ENCODE data around the gene UPF2.
A peak's percentile ranks its signal among the peaks of the same experiment; 100 is the strongest.

UPF2 gene

DNA sequence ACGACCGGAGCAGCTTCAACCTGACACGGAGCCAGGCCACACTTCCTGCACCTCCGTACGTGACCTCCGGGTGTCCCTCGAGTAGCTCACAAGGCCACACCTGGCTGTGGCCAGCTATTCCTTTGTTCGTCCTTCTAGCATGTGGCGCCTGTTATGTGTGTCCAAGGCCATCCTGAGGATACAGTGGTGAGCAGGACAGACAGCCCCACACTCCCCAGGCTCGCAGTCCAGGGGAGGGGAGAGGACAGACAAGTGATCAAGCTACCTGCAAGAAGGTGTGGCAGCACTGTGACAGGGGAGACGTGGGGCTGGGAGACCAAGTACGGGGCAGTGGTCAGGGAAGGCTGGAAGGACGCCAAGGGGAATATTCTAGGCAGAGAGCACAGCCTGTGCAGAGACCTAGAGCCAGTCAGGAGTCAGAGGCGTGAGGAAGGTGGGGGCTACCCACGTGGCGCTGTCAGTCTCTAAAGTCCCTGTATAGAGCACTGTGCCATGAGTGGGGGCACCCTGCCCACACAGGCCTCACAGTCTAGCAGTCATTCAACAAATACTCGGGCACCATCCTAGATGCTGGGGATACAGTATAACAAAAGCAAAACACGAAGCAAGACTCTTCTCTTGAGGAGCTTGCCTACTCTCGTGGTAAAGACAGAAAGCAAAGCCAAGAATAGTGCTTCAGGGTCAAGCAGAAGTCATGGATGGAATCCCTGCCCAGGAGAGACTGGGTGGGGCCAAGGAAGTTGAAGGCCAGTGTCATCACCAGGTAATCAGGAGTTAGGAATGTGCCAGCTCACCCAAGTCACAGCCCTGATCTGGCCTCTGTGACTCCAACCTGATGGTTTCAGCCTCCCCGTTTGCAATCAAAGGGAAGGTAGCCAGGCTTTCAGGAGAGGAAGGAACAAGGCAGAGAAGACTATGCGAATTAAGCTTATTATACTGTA is 160.9 kb downstream of the UPF2 start:
- no peak for DNase-seq

DNA sequence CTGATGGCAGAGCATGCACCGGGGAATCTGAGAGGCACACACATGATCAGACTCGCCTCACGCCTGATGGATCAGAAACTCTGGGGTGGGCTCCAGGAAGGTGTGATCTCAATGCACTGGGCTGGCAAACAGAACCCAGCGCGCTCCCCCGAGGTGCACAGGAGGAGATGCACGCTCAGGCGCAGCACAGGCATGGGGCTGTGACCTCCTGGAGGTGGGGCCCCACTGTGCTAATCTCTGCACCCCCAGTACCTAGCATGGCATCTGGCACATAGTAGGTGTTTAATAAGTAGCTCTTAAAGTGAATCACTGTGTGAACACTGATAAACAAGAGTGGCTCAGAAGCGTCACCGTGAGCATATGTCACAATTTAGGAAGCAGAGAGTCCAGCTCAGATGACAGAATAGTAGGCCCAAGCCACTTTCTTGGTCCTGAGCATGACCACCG is 161.6 kb downstream of the UPF2 start:
- DNase-seq = no peak

- DNase-seq = no peak
Measured at GRCh38 chr10:11880151-11881029, 162.2 kb downstream of the UPF2 start.

- DNase-seq = no peak
Measured at GRCh38 chr10:11879387-11880094, 163.1 kb downstream of the UPF2 start.

- DNase-seq = no peak
Measured at GRCh38 chr10:11878776-11879175, 163.8 kb downstream of the UPF2 start.

DNA sequence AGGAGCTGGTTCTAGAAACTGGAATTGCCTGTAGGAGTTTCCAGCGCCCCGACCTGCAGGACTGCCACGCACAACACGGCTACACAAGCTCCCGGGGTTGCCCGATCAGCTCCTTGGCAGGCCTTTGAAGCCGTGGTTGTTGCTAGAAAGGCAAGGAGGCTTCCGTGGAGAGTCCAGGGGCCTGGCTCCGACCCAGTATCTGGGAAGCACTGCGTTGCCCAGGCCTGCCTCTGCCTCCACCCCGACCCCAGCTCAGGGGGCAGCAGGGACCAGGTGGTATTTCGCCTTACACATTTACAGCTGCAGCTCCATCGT is 165.1 kb downstream of the UPF2 start:
- no peak for DNase-seq

DNA sequence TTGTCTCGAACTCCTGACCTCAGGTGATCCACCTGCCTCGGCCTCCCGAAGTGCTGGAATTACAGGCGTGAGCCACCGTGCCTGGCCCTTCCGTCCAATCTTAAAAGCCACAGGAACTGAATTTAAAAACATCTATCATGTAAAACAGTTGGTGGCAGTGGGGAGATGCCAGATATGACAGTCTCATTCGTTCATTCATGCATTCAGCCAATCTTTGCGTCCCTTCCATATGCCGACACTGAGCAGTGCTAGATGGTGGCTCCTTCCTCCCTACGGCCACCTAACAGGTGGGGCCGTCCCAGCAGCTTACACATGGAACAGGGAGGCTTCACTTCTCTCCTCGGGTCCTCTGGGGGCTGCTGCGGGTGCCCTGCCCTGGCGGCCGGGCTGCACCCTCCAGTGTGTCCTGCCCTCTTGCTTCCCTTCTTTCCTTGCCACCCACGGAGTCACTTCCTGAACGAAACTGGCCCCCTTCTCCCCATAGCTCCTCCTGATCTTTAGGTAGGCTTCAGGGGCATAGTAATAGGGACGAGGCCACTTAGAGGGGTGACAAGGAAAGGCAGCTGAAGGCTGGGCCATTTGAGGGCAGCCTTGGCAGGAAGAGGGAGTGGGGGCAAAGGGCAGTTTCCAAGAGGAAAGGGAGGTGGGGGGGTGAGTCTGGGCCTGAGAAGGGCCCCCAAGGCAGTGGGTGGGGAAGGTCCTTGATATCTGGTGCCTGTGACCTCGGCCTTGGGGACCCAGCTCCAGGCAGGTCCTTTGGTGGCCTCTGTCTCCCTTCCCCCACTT is 165.6 kb downstream of the UPF2 start:
- no peak for DNase-seq

DNA sequence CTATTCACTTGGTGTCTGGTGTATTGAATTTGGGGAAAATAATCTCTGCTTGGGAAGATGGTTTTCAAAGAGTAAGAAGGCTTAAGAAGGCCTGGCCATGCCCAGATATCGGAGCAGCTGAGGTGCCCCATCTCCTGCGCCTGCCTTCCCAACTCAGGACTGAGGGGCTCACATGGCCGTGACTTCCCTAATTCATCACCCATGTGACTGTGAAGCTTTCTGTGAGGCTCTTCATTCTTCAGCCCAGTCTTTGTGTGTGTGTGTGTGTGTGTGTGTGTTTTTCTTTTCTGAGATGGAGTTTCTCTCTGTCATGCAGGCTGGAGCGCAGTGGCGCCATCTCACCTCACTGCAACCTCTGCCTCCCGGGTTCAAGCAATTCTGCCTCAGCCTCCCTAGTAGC is 166.3 kb downstream of the UPF2 start:
- DNase-seq = no peak

DNA sequence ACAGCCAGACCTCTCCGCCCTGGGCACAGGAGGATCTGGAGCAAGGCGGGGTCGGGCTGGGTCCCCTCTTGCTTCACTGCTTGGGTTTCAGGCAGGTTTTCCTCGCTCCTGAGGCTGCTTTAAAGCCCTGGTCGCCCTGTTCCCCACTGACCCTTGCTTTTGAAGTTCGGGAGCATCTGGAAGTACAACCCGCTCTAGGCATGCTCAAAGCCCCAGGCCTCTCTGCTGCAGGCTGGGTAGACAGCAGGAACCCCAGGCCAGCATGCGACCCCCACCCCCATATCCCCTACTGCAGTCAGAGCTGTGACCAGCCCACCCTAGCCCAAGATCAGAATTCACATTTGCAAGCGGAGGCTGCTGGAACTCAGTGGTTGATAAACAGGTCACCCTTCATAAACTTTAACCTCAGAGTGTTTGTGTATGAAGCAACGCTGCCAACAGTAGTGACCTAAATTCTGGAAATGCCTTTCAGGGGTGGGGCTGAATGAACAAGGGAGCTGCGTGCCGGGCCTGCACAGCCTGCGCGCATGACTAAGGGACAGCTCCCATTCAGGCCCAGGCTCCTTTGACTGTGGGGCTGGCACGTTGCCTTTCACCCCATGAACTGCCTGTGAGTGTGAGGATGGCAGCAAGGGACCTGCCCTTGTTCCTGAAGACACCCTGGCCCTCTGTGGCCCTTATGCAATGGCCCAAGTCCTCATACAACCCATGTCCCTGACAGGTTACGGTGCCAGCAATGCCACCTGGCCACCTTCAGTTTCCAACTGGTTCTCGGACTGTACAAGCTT is 166.9 kb downstream of the UPF2 start:
- DNase-seq = no peak

DNA sequence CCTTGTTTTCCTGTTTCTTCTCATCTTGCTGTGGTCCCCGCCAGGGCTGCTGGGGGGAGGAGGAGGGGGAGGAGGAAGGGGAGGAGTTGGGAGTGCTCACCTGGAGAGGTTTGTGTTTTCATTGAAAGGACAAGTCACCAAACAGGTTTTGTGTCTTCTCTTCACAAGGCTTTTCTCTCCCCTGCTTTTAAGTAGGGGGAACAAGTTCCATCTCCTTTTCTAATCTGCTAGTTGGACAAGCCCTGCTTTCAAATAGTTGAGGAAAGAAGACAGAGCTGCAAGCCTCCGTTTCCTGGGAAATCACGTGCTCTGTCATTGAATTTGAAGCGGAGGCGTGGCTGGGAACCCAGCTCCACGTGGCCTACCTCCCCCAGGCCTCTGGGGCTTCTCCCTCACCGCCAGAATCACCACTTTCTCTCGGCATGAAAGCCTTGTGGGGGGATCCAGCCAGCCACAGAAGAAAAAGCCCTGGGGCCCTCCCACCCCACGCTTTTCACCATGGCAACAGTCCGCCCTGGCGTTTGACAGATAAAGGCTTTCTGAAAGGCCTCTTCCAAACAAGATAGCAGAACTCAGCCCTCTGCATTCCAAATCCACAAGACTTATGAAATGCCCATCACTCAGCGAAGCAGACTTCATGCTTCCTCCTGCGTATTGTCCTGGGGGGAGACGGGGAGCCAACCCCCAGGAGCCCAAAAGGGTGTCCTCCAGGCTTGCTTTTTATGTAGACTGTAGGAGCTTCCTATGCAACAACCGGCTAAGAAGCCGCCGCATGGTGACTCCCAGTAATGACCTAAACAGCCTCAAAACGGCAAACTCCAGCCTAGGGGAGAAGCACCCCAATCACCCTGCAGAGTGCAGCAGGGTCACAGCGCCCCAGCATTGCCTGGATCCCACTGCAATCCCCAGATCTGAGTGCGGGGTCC is 167.8 kb downstream of the UPF2 start:
- peak in 1 of 5 experiments; percentile 73 for DNase-seq

DNA sequence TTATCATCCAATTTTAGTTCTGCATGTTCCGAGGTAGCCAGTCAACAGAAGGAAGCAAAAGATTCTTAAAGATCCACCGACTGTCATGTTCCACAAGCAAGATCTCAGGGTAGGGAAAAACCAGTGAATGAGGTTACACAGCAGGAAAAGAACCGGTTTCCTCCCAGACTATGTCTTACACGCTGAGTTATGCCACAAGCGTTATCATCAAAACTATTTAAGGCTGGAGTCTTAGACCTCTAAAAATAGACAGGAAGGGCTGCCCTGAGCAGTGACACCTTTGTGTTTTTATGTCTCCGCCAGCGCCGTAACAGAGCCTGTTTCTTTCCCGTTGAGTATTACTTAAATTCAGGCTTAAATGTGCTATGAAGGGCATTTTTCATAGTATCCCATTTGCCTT is 171.1 kb downstream of the UPF2 start:
- DNase-seq = peak in 1 of 5 experiments; percentile 17

DNA sequence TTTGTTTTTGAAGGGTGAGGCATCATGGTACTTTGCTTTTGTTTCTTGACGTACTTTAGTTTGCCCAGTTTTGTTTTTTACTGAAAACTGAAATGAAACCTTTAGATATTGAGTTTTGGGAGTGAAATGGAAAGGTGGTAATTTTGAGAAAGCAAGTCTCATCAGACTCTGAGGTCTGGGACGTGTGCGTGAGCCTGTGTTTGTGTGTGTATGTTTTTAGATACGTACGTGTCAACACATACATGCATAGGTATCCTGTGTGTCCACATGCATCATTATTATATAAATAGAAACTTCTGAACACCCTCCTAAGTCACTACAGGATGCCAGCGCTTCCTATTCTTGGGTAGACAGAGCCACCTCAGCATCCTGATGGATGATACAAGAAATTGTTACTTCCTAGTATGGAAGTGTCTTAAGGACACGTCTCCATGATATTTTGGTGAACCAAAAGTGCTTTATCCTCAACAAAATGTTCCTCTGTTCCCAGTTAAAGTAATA is 171.7 kb downstream of the UPF2 start:
- no peak for DNase-seq

GRCh38 chr10:11870461-11870780 is 172.2 kb downstream of the UPF2 start:
- no peak for DNase-seq
